GM18861 (cell line): Measurements from ENCODE around the gene VEZF1.

ENCODE experiments used
- ATAC-seq: cut with Tn5 transposase; IDR thresholded peaks from one replicate; pipeline ENCODE4 v1.9.1; 2021; ENCODE audit not compliant: unreplicated experiment

Gene VEZF1

GRCh38 chr17:57930239-57930638 lies 57.8 kb downstream of the VEZF1 start:
- no peak for ATAC-seq

DNA sequence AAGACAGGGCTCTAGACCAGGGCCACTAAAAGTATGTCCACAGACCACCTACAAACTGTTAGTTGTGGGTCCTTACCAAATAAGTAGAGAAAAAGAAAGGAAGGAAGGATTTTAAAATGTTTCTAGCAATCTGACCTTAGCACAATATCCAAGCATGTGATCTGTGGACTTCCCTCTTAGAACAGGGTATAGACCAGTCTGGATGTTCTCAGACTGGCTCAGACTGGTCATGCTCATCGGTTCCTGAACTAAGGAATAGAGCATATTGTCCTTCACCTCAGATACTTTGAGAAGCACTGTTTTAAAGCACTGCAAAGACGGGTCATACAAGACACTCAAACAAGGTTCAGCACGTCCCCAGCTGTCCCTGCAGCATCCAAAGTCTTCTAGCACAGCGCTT lies 58.7 kb downstream of the VEZF1 start:
- ATAC-seq, result no peak

DNA sequence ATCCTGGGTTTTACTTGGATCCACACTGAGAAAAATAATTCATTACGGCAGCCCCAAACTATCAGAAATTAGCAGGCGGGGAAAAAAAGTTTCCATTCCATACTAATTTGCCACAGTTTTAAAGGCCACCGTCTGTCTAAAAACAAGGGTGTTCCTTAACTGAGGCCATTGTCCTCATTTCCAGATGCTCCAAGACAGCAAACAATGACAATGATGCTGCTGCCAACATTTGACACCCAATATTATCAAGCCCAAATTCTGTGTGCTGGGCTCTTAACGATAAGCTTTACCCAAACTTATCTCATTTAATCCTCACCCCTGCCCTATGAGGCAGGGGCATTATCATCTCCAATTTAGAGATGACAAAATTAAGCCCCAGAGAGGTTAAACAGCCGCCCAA lies 59.1 kb downstream of the VEZF1 start:
- no peak for ATAC-seq

DNA sequence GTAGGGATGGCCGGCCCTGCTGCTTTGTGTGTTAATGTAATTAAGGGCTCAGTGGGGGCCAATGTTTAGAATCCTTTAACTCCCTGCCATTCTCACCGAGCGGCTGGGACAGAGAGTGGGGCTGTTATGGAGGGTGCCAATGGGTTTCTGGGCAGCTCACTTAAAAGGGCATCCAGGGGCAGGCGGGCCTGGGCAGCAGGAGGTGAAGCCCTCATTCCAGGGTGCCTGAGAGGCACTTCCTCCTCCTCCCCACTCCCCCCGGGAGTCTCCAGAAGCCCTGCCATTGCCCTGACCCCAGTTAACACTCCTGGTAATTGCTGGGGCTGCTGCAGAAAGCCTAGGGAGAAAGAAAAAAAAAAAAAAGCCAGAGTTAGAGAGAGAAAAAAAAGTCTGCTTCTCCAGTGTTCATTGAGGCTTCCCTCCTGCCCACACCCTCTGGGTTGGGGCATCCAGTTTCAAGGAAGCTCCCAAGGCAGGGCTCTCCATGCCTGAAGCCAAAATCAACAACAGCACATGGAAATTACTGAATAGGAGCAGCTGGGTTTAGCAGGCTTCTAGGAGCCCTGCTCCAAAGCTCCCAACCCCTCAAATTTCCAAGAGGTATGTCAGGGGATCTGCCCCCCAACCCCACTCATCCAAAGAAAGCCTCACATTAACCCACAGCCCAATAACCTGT lies 60.9 kb downstream of the VEZF1 start:
- ATAC-seq, result no peak

- ATAC-seq, result no peak
Measured at GRCh38 chr17:57926723-57927047, 61.4 kb downstream of the VEZF1 start.

DNA sequence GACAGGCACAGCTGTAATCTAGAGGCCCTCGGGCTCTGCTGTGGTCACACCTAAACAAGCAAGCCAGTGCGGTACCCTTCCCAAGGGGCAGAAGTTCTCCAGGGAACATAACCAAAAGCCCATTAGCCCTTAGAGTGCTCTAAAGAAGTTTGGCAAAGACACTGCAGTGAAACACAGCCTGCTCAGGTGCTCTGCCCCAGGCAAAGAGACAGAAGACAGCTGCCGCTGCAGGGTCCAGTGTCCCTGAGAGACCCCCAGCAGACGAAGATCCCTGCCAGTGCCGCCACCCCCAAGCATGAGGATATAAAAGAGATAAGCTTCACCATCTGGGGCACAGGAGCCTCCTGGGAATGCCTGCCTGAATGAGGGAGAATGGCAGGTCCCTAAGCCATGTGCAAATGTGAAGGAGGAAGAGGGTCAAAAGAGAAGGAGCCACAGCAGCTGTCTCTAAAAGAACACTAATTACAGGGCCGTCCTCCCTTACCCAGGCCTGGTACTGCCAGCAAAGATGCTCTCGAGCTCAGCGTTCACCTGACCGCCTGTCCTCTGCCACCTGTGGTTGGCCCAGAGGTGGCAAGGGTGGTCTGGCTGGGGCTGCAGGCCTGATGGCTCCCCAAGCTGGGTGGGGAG lies 62.6 kb downstream of the VEZF1 start:
- ATAC-seq, result no peak

GRCh38 chr17:57924677-57925076 lies 63.4 kb downstream of the VEZF1 start:
- ATAC-seq, result no peak
